ENCODE data around the gene PIP5KL1. TPM values are rescaled to one million over a fixed set of nuclear protein-coding genes. Genes with fewer than 3 reads are reported as not detected.

Gene PIP5KL1
- total RNA-seq, 1 experiment from 2014 or later: 3.9 TPM

GRCh38 chr9:127936347-127936852, 5.8 kb upstream of the PIP5KL1 start:
- no TSS peak for BruUV-seq (replicated peaks)
- Histone ChIP-seq H3K9me3 (ENCODE audit: low read depth, low read length, poor library complexity, severe bottlenecking) (no peaks in the 10 kb centered on the region), H3K36me3 (ENCODE audit: insufficient read depth, low read length, poor library complexity, severe bottlenecking) (peaks cover 6% of the 10 kb centered on the region), H3K4me3 (ENCODE audit: low read depth, low read length, poor library complexity, severe bottlenecking) (peak overlapping the region; percentile 87), H3K27ac (ENCODE audit: low read depth, low read length, poor library complexity, severe bottlenecking) (no peak overlapping the region), H3K27me3 (replicated peaks; ENCODE audit: insufficient read depth, low read depth, low read length, poor library complexity) (no peaks in the 10 kb centered on the region), H3K4me1 (ENCODE audit: insufficient read depth, low read length, poor library complexity, severe bottlenecking) (peaks cover 16% of the 10 kb centered on the region)
- intact Hi-C loops (cut with micrococcal nuclease; ENCODE audit: unreplicated experiment): no loop called here
- no peak for TF ChIP-seq CTCF (conservative IDR thresholded peaks at IDR 0.05; ENCODE audit: low read depth, low read length)
- no peak for TF ChIP-seq EZH2 (IDR thresholded peaks at IDR 0.05; ENCODE audit: borderline replicate concordance, low read depth, low read length, poor library complexity, severe bottlenecking)
- DNase-seq (ENCODE audit: low spot score): no peak
- ChIA-PET POLR2A (ENCODE audit: low non-redundant PET) (no interaction called here), CTCF (no interaction called here)

- POLR2A ChIA-PET (ENCODE audit: low non-redundant PET): no interaction called here
- no peaks in the 10 kb centered on the region for H3K27me3 ChIP-seq (replicated peaks; ENCODE audit: insufficient read depth, low read depth, low read length, poor library complexity)
- H3K4me3 ChIP-seq (ENCODE audit: low read depth, low read length, poor library complexity, severe bottlenecking): peak overlapping the region; percentile 87
- peaks cover 22% of the 10 kb centered on the region for H3K4me1 ChIP-seq (ENCODE audit: insufficient read depth, low read length, poor library complexity, severe bottlenecking)
- H3K27ac ChIP-seq (ENCODE audit: low read depth, low read length, poor library complexity, severe bottlenecking): no peak overlapping the region
- no TSS peak for BruUV-seq (replicated peaks)
- intact Hi-C loops (cut with micrococcal nuclease; ENCODE audit: unreplicated experiment): no loop called here
- peaks cover 6% of the 10 kb centered on the region for H3K36me3 ChIP-seq (ENCODE audit: insufficient read depth, low read length, poor library complexity, severe bottlenecking)
- CTCF ChIA-PET: no interaction called here
- TF ChIP-seq EZH2 (IDR thresholded peaks at IDR 0.05; ENCODE audit: borderline replicate concordance, low read depth, low read length, poor library complexity, severe bottlenecking) (no peak), CTCF (conservative IDR thresholded peaks at IDR 0.05; ENCODE audit: low read depth, low read length) (no peak)
- no peak for DNase-seq (ENCODE audit: low spot score)
- no peaks in the 10 kb centered on the region for H3K9me3 ChIP-seq (ENCODE audit: low read depth, low read length, poor library complexity, severe bottlenecking)
These were observed 5.2 kb upstream of the PIP5KL1 start for GRCh38 chr9:127935765-127936221.

- ChIA-PET CTCF (no interaction called here), POLR2A (ENCODE audit: low non-redundant PET) (no interaction called here)
- no peaks in the 10 kb centered on the region for H3K9me3 ChIP-seq (ENCODE audit: low read depth, low read length, poor library complexity, severe bottlenecking)
- TF ChIP-seq EZH2 (IDR thresholded peaks at IDR 0.05; ENCODE audit: borderline replicate concordance, low read depth, low read length, poor library complexity, severe bottlenecking) (no peak), CTCF (conservative IDR thresholded peaks at IDR 0.05; ENCODE audit: low read depth, low read length) (no peak)
- H3K4me3 ChIP-seq (ENCODE audit: low read depth, low read length, poor library complexity, severe bottlenecking): no peak overlapping the region
- H3K4me1 ChIP-seq (ENCODE audit: insufficient read depth, low read length, poor library complexity, severe bottlenecking): peaks cover 23% of the 10 kb centered on the region
- H3K27me3 ChIP-seq (replicated peaks; ENCODE audit: insufficient read depth, low read depth, low read length, poor library complexity): no peaks in the 10 kb centered on the region
- peaks cover 6% of the 10 kb centered on the region for H3K36me3 ChIP-seq (ENCODE audit: insufficient read depth, low read length, poor library complexity, severe bottlenecking)
- no peak for DNase-seq (ENCODE audit: low spot score)
- H3K27ac ChIP-seq (ENCODE audit: low read depth, low read length, poor library complexity, severe bottlenecking): no peak overlapping the region
- BruUV-seq (replicated peaks): no TSS peak
- intact Hi-C loops (cut with micrococcal nuclease; ENCODE audit: unreplicated experiment): no loop called here
These were observed 4.4 kb upstream of the PIP5KL1 start for GRCh38 chr9:127934986-127935385.

All from A673 (cell line).